BLaER1 treated with 17β-estradiol and CSF1 and Interleukin-3, amounts not matched to agents 10 nM and 100 nM (cell line): ENCODE results near the gene KCNN2.

ENCODE experiments used
- H3K27ac ChIP-seq, 11 experiments: shearing (Covaris generic); formaldehyde crosslinking; 2 replicates each; pipeline ENCODE4 v1.8.1; 2022
- H3K27me3 ChIP-seq, 11 experiments: shearing (Covaris generic); formaldehyde crosslinking; 2 replicates each; pipeline ENCODE4 v1.8.1; 2022
- H3K36me3 ChIP-seq, 11 experiments: shearing (Covaris generic); formaldehyde crosslinking; 2 replicates each; pipeline ENCODE4 v1.8.1; 2022
- H3K4me1 ChIP-seq, 10 experiments: shearing (Covaris generic); formaldehyde crosslinking; 2 replicates each; pipeline ENCODE4 v1.8.1; 2022
- H3K4me2 ChIP-seq, 11 experiments: shearing (Covaris generic); formaldehyde crosslinking; 2 replicates each; pipeline ENCODE4 v1.8.1; 2022
- H3K4me3 ChIP-seq, 10 experiments: shearing (Covaris generic); formaldehyde crosslinking; 2 replicates each; pipeline ENCODE4 v1.8.1; 2022
- H3K9ac ChIP-seq, 11 experiments: shearing (Covaris generic); formaldehyde crosslinking; 2 replicates each; pipeline ENCODE4 v1.8.1; 2022
- H3K9me3 ChIP-seq, 11 experiments: shearing (Covaris generic); formaldehyde crosslinking; replicated peaks in 1 of 11; 2 replicates each; pipeline ENCODE4 v1.8.1; 2022
- H4K20me1 ChIP-seq, 11 experiments: shearing (Covaris generic); formaldehyde crosslinking; 2 replicates each; pipeline ENCODE4 v1.8.1; 2022
- Cebpa-rat ChIP-seq, 11 experiments: shearing (Covaris generic); IDR thresholded peaks; 2 replicates each; pipeline ENCODE4 v1.8.1; 2022

KCNN2 gene

DNA sequence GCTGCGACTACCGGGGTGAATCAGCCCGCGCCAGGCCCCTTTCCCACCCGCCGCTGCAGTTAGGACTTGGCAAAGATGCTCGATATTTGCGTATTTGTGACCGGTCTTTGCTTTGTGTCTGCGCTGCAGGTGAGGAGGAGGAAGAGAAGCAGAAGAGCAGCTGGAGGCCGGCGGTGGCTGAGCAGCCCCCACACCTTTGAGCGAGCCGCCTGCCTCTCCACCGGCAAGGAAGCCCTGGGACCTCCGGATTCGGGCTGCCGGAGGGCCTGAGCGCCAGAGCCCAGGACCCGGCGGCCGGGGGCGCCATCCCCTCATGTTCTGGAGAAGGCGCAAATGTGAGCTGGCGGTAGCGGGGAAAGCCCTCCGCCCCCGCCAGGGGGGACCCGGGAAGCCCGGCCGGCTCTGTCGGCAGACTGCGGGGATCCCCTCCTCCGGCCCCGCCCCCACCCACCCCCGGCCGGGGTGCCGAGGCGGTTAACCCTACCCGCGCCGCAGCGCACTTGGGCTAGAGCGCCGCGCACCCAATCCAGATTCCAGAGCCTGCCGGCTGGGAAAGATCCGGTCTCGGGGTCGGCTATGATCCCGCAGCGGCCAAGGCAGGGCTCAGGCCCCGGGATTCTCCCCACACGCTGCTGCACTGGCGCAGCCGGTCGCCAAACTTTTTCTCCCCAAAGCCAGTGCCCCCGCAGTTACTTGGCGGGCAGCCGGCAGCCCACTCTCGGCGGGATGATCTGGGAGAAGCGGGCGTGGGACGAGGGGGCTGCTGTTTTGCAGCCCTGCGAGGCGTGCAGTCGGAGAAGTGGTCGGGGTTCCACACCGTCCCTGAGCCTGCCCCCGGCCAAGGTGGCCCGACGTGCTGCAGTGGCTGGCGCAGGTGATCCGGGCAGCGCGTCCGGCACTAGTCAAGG, 800 bp upstream of the KCNN2 start:
- Histone ChIP-seq H3K4me3 (no peak overlapping the region), H4K20me1 (no peaks in the 10 kb centered on the region), H3K4me2 (no peak overlapping the region), H3K27ac (no peak overlapping the region), H3K9me3 (peaks cover 27 to 36% (median 32%) of the 10 kb centered on the region in 11 experiments), H3K9ac (no peak overlapping the region), H3K36me3 (no peaks in the 10 kb centered on the region), H3K27me3 (no peaks in the 10 kb centered on the region), H3K4me1 (no peaks in the 10 kb centered on the region)
- no peak for TF ChIP-seq Cebpa-rat (IDR thresholded peaks at IDR 0.05)

DNA sequence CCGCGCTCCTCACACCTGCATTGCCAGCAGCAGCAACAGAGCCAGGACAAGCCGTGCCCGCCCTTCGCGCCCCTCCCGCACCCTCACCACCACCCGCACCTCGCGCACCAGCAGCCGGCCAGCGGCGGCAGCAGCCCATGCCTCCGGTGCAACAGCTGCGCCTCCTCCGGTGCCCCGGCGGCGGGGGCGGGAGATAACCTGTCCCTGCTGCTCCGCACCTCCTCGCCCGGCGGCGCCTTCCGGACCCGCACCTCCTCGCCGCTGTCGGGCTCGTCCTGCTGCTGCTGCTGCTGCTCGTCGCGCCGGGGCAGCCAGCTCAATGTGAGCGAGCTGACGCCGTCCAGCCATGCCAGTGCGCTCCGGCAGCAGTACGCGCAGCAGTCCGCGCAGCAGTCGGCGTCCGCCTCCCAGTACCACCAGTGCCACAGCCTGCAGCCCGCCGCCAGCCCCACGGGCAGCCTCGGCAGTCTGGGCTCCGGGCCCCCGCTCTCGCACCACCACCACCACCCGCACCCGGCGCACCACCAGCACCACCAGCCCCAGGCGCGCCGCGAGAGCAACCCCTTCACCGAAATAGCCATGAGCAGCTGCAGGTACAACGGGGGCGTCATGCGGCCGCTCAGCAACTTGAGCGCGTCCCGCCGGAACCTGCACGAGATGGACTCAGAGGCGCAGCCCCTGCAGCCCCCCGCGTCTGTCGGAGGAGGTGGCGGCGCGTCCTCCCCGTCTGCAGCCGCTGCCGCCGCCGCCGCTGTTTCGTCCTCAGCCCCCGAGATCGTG, 517 bp downstream of the KCNN2 start:
- Histone ChIP-seq H3K4me1 (no peaks in the 10 kb centered on the region), H3K9me3 (peaks cover 27 to 36% (median 32%) of the 10 kb centered on the region in 11 experiments), H3K27ac (no peak overlapping the region), H3K27me3 (no peaks in the 10 kb centered on the region), H3K36me3 (no peaks in the 10 kb centered on the region), H3K9ac (no peak overlapping the region), H4K20me1 (no peaks in the 10 kb centered on the region), H3K4me2 (no peak overlapping the region), H3K4me3 (no peak overlapping the region)
- TF ChIP-seq Cebpa-rat (IDR thresholded peaks at IDR 0.05) = no peak

DNA sequence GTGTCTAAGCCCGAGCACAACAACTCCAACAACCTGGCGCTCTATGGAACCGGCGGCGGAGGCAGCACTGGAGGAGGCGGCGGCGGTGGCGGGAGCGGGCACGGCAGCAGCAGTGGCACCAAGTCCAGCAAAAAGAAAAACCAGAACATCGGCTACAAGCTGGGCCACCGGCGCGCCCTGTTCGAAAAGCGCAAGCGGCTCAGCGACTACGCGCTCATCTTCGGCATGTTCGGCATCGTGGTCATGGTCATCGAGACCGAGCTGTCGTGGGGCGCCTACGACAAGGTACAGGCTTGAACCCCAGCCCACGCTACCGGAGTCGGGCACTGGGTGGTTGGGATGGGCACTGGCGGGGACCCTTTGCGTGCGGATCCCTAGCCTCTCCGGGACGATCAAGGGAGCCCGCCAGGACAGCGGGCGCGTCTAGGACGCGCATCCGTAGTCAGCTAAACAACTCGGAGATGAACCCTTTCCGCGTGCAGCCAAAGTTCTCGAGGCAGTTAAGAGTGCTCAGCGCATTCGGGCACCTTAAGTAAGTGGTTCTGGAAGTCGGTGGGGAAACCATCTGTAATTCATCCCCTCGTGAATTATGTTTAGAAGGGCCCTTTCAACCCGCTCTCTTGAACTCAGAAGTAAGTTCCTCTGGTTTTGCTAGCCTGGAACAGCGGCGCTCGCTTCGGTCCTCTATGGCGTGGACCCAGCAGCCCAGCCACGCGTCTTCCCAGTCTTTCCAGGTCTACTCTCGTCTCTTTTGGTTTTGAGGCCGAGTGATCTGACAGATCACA, 1.3 kb downstream of the KCNN2 start:
- H3K4me1 ChIP-seq = no peaks in the 10 kb centered on the region
- H3K27ac ChIP-seq = no peak overlapping the region
- H3K4me2 ChIP-seq = no peak overlapping the region
- no peak for TF ChIP-seq Cebpa-rat (IDR thresholded peaks at IDR 0.05)
- H3K27me3 ChIP-seq = no peaks in the 10 kb centered on the region
- H3K9ac ChIP-seq = no peak overlapping the region
- H3K4me3 ChIP-seq = no peak overlapping the region
- H3K36me3 ChIP-seq = no peaks in the 10 kb centered on the region
- H4K20me1 ChIP-seq = no peaks in the 10 kb centered on the region
- H3K9me3 ChIP-seq = peaks cover 27 to 36% (median 32%) of the 10 kb centered on the region in 11 experiments

DNA sequence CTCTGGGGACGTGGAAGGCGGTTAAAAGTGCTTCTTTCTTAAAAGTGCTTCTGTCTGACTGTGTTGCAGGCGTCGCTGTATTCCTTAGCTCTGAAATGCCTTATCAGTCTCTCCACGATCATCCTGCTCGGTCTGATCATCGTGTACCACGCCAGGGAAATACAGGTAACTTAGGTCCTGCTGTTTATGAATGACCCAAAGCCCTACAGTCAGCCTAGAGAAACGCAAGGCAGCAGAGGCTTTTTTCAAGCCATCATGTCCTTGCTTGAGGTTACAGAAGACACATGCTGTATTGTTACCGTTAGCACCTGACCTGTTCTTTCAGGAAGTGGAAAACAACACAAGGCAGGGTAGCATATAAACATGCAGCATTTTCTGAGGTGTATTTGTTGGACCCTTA, 2.0 kb downstream of the KCNN2 start:
- TF ChIP-seq Cebpa-rat (IDR thresholded peaks at IDR 0.05) = no peak
- H3K27ac ChIP-seq = no peak overlapping the region
- no peak overlapping the region for H3K4me2 ChIP-seq
- peaks cover 27 to 36% (median 32%) of the 10 kb centered on the region in 11 experiments for H3K9me3 ChIP-seq
- no peaks in the 10 kb centered on the region for H3K27me3 ChIP-seq
- H3K9ac ChIP-seq = no peak overlapping the region
- H3K4me3 ChIP-seq = no peak overlapping the region
- no peaks in the 10 kb centered on the region for H3K36me3 ChIP-seq
- H4K20me1 ChIP-seq = no peaks in the 10 kb centered on the region
- no peaks in the 10 kb centered on the region for H3K4me1 ChIP-seq

DNA sequence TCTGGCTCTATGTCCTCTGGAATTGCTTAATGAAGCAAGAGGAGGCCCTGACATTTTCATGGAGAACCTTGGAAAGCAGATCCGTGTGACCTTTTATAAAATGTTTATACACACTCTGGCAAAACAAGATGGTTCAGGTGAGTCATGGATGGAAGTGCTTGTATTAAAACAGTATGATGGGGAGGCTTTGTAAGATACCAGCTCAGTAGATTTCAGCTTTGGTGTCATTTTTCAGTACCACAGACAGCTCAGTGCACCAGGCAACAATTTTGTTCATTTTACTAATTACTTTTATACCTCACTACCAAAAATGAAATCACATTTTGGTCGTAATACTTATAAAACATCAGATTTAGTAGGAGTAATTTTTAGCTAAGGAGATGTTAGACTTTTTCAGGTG, 5.2 kb downstream of the KCNN2 start:
- Histone ChIP-seq H3K9me3 (peaks cover 17 to 21% (median 19%) of the 10 kb centered on the region in 11 experiments), H3K9ac (no peak overlapping the region), H4K20me1 (no peaks in the 10 kb centered on the region), H3K27ac (no peak overlapping the region), H3K27me3 (no peaks in the 10 kb centered on the region), H3K36me3 (no peaks in the 10 kb centered on the region), H3K4me3 (no peak overlapping the region), H3K4me2 (no peak overlapping the region), H3K4me1 (no peaks in the 10 kb centered on the region)
- TF ChIP-seq Cebpa-rat (IDR thresholded peaks at IDR 0.05) = no peak

DNA sequence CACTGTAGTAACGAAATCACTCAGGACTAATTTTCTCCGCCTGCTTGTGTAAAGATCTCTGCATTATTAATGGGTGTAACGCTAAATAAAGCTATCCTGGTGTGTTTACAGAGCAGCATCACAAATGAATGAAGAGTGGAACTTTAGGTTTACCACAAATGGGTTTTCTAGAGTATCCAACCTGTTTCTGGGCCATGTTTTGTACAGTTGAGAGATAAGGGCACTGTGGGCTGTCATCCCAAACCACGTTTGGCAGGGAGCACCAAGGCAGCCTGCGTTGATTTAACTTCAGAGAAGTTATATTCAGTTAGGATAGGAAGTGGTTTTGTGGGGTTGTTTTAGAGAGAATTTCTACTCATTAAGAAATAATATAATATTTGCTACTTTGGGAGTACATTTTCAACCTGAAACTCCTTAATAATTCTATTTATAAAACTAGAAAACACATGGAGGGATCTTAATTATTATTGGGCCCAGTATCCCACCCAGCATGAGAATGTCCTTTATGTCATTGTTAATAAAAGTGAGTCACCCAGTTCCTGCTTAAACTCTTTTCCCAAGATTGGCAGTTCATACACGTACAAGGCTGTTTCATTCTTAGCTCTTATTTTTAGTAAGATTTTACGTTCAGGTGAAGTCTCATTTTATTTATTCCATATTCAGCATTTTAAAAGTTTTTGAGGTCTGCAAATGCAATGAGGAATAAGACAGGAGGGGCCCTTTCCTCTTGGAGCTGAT, 8.0 kb downstream of the KCNN2 start:
- no peak overlapping the region for H3K27ac ChIP-seq
- H3K9me3 ChIP-seq = no peaks in the 10 kb centered on the region
- no peaks in the 10 kb centered on the region for H3K36me3 ChIP-seq
- H3K9ac ChIP-seq = no peak overlapping the region
- H3K4me1 ChIP-seq = no peaks in the 10 kb centered on the region
- H3K27me3 ChIP-seq = no peaks in the 10 kb centered on the region
- H3K4me2 ChIP-seq = no peak overlapping the region
- TF ChIP-seq Cebpa-rat (IDR thresholded peaks at IDR 0.05) = no peak
- H4K20me1 ChIP-seq = no peaks in the 10 kb centered on the region
- H3K4me3 ChIP-seq = no peak overlapping the region

DNA sequence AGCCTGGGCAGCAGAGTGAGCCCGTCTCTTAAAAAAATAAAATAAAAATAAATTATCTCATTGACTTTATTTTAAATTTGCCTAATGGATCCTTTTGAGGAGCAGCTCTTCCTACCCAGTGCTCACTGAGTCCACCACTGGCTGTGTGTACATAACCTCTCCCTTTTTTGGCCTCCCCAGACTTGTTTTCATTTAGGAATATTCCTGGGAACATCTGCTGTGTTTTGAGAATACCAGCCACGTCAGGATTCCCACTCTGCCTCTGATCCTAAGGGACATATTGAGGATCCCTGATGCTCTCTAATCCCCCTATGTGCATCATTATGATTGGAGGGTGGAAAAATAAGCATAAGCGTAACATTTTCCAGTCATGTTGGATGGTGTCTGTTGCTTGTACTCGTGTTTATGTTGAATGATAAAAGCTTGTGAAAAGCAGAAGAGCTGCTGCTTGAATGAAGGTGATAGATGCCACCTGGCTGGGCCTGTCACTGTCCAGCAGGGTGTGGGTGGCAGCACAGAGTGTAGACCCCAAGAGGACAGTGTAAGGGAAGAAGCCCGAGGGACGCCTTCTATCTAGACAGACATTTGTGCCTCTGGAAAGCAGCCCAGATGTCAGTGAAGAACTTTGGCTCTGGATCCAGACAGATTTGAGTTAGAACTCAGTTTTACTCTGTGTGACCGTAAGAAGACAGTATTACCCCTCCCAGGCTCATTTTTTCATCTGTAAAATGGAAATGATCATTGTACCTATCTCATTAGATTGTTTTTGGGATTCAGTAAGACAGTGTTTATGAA, 15.4 kb downstream of the KCNN2 start:
- H3K9ac ChIP-seq = no peak overlapping the region
- H3K4me2 ChIP-seq = no peak overlapping the region
- H3K4me3 ChIP-seq = no peak overlapping the region
- H3K4me1 ChIP-seq = no peaks in the 10 kb centered on the region
- H4K20me1 ChIP-seq = no peaks in the 10 kb centered on the region
- no peaks in the 10 kb centered on the region for H3K36me3 ChIP-seq
- no peaks in the 10 kb centered on the region for H3K9me3 ChIP-seq
- TF ChIP-seq Cebpa-rat (IDR thresholded peaks at IDR 0.05) = no peak
- no peaks in the 10 kb centered on the region for H3K27me3 ChIP-seq
- H3K27ac ChIP-seq = no peak overlapping the region

DNA sequence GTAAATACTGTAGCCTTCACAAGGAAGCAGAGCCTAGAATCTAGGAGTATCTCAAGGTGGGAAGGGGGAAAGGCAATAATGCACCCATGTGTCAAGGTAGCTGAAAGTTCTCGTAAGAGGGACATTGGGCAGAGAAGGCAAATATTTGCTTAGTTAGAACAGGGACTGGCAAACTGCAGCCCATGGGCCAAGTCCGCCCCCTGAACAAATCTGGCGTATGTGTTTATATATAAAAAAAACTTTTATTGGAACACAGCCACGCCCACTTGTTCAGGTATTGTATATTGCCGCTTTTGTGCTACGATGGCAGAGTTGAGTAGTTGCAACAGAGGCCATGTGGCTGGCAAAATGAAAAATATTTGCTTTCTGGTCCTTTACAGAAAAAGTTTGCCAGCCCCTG, 16.1 kb downstream of the KCNN2 start:
- Histone ChIP-seq H3K4me1 (no peaks in the 10 kb centered on the region), H3K9me3 (no peaks in the 10 kb centered on the region), H4K20me1 (no peaks in the 10 kb centered on the region), H3K4me2 (no peak overlapping the region), H3K9ac (no peak overlapping the region), H3K27me3 (no peaks in the 10 kb centered on the region), H3K4me3 (no peak overlapping the region), H3K27ac (no peak overlapping the region), H3K36me3 (no peaks in the 10 kb centered on the region)
- TF ChIP-seq Cebpa-rat (IDR thresholded peaks at IDR 0.05) = no peak
